Measurements from ENCODE around the gene UBE2G1. TPM values are rescaled to one million over a fixed set of nuclear protein-coding genes. Genes with fewer than 3 reads are reported as not detected.

Gene UBE2G1, protein sequence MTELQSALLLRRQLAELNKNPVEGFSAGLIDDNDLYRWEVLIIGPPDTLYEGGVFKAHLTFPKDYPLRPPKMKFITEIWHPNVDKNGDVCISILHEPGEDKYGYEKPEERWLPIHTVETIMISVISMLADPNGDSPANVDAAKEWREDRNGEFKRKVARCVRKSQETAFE
- 10 to 100 TPM; 27.3 to 54.0 (median 32.0) TPM for total RNA-seq

DNA sequence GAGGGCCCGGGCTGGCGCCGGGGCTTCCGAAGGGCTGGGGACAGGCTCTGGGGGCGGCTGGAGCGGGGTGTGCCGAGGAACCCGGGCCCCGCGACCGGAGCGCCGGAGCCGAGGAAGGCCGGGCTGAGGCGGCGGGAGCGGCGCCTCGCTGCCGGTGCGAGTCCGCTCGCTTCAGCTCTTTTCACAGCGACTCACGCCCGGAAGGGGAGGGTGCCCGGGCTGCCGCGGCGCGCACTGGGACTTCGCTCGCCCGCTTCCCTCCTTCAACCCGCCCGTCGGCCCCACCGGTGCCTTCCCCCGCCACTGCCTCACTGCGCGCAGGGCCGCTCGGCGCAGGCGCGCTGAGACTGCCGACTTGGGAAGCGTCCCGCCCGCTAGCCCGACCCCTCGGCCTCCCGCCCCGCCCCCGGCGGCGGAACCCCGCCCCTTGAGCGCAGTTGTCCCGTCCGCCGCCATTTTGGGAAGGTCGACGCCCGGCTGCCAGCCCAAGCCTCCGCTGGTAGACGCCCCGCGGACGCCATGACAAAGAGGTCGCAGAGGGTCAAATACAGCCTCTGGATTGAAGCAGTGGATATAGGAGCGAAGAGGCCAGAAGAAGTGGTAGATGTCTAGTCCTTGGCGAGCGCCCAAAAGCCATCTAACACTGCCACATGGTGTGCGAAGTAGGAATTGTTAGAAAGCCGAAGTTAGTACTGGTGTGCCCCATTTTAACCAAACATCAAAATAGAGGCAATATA lies at the start of gene UBE2G1:
Gene UBE2G1 (minus strand): TSS at position 349 of the 737 bp plus-strand sequence. CDS start 359 bp downstream, outside the sequence.
- TF ChIP-seq, protein P1, sequence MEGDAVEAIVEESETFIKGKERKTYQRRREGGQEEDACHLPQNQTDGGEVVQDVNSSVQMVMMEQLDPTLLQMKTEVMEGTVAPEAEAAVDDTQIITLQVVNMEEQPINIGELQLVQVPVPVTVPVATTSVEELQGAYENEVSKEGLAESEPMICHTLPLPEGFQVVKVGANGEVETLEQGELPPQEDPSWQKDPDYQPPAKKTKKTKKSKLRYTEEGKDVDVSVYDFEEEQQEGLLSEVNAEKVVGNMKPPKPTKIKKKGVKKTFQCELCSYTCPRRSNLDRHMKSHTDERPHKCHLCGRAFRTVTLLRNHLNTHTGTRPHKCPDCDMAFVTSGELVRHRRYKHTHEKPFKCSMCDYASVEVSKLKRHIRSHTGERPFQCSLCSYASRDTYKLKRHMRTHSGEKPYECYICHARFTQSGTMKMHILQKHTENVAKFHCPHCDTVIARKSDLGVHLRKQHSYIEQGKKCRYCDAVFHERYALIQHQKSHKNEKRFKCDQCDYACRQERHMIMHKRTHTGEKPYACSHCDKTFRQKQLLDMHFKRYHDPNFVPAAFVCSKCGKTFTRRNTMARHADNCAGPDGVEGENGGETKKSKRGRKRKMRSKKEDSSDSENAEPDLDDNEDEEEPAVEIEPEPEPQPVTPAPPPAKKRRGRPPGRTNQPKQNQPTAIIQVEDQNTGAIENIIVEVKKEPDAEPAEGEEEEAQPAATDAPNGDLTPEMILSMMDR (IDR thresholded peaks at IDR 0.05; ENCODE audit: low read depth) = no peak

DNA sequence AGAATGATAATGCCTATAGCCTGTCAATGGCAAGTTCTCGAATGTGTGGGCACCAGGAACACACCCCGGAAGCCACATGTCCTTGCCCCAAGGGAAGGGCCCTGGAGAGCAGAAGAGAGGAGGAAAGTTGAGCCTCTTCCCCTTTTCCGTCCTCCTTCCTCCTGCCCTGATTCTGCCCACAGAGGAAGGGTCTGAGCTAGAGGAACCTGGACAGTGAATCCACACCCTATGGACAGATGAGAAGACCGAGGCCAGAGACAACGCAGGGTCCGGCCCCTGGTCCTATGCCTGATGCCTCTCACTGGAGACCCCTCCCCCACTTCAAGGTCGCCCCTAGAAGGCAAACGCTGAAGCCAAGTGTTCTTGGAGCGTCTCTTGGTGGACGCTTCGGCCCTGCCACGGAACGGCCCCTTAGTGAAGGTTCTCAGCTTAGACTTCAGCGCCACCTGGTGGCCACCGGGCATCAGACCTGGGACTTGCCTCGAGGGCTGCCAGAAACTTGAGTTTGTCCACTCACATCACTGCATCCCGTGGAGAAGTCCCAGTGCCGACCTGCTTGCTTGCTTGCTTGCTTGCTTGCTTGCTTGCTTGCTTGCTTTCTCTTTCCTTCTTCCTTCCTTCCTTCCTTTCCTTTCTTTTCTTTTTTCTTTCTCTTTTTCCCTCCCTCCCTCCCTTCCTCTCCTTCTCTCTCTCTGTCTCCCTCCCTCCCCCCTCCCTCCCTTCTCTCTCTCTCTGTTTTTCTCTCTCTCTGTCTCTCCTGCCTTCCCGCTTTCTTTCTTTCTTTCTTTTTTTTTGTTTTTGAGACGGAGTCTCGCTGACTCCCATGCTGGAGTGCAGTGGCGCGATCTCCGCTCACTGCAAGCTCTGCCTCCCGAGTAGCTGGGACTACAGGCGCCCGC lies 46.7 kb upstream of the UBE2G1 start:
- TF ChIP-seq, protein P1 (IDR thresholded peaks at IDR 0.05; ENCODE audit: low read depth) = no peak

DNA sequence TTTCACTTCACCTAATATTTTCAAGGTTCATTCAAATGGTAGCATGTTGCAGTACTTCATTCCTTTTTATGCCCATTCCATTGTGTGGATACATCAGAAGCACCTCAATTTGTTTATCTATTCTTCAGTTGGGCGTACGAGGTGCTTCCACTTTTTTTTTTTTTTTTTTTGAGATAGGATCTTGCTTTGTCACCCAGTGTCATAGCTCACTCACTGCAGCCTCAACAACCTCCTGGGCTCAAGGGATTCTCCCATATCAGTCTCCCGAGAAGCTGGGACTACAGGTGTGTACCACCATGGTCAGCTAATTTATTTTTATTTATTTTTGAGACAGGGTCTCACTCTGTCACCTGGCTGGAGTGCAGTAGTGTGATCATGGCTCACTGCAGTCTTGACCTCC lies 44.7 kb upstream of the UBE2G1 start:
- TF ChIP-seq, protein P1 (IDR thresholded peaks at IDR 0.05; ENCODE audit: low read depth) = no peak

DNA sequence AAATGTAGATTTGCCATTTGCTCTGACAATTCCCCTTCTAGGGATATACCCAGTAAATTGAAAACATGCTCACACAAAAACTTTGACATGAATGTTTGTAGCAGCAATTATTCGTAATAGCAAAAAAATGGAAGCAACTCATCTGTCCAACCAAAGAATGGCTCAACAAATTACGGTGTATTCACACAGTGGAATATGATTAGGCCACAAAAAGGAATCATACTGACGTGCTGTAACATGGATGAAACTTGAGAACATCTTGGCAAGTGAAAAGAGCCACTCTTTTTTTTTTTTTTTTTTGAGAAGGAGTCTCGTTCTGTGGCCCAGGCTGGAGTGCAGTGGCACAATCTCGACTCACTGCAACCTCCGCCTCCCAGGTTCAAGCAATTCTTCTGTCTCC lies 43.2 kb upstream of the UBE2G1 start:
- TF ChIP-seq, protein P1 (IDR thresholded peaks at IDR 0.05; ENCODE audit: low read depth) = no peak

DNA sequence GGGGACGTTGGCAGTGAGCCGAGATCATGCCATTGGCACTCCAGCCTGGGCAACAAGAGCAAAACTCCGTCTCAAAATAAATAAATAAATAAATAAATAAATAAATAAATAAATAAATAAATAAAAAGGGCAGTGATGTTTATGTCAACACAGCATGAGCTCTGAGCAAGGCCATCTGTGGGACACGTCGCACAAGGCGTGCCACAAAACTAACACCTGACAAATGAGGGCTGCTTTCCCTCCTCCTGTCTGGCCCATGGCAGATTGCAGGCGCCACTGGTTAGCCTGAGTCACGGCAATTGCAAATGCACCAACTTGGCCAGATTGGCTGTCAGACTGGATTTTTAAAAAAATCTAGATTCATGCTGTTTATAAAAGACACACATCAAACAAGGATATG lies 41.4 kb upstream of the UBE2G1 start:
- TF ChIP-seq, protein P1 (IDR thresholded peaks at IDR 0.05; ENCODE audit: low read depth) = no peak

DNA sequence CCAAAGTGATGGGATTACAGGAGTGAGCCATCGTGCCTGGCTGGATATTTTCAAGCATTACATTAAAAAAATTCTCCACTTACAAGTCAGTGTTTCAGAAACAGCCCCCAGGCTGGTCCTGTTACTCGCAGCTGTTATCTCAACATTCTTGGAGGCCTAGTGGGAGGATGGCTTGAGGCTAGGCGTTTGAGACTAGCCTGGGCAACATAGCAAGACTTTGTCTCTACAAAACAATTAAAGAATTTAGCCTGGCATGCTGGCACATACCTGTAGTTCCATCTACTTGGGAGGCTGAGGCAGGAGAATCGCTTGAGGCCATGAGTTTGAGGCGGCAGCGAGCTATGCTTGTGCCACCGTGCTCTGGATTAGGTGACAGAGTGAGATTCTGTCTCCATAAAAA lies 40.7 kb upstream of the UBE2G1 start:
- TF ChIP-seq, protein P1 (IDR thresholded peaks at IDR 0.05; ENCODE audit: low read depth) = no peak

DNA sequence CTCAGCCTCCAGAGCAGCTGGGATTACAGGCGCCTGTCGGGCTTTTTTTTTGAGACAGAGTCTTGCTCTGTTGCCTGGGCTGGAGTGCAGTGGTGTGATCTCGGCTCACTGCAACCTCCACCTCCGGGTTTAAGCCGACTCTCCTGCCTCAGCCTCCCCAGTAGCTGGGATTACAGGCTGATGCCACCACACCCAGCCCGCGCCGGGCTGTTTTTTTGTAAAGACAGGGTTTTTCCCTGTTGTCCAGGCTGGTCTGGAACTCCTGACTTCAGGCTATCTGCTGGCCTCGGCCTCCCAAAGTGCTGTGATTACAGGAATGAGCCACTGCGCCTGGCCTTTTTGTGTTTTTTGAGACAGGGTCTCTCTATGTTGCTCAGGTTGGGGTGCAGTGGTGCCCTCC lies 39.9 kb upstream of the UBE2G1 start:
- TF ChIP-seq, protein P1 (IDR thresholded peaks at IDR 0.05; ENCODE audit: low read depth) = no peak

Data from subcutaneous adipose tissue (tissue), 4 donors.